ENCODE data around the gene SHC2. TPM values are rescaled to one million over a fixed set of nuclear protein-coding genes. Genes with fewer than 3 reads are reported as not detected.

Gene SHC2
- total RNA-seq, 4 donors from 2014 or later: 31.5 to 72.8 (median 48.8) TPM

DNA sequence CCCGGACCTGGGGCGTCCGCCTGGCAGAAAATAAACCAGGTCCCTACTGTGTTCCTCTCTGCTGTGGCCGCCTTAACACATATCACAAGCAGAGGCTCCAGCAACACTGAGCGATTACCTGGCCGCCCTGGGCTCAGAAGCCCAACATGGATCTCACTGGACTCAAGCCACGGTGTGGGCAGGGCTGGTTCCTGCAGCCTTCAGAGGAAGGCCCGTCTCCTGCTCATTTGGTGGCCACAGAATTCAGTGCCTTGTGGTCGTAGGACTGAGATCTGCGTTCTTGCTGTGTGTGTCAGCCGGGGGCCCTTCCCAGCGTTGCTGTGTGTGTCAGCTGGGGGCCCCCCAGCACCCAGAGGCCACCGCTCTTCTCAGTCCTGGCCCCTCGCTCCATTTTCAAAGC lies 82.1 kb downstream of the SHC2 start:
- no peak overlapping the region for H3K27ac ChIP-seq
- no peaks in the 10 kb centered on the region for H3K27me3 ChIP-seq
- 79 to 90% methylated on average over 10 to 14 of the region's 14 CpGs for WGBS, 2 donors
- peaks cover under 1 to 3% of the 10 kb centered on the region in 2 donors for H3K4me1 ChIP-seq
- H3K4me3 ChIP-seq (replicated peaks in 1 of 3): no peak overlapping the region
- DNase-seq: no peak
- TF ChIP-seq POLR2A (IDR thresholded peaks at IDR 0.05): no peak
- no peak for TF ChIP-seq CTCF (IDR thresholded peaks at IDR 0.05)
- H3K9me3 ChIP-seq: no peaks in the 10 kb centered on the region
- intact Hi-C loops (cut with DNase I): no loop called here
- H3K36me3 ChIP-seq: no peaks in the 10 kb centered on the region

DNA sequence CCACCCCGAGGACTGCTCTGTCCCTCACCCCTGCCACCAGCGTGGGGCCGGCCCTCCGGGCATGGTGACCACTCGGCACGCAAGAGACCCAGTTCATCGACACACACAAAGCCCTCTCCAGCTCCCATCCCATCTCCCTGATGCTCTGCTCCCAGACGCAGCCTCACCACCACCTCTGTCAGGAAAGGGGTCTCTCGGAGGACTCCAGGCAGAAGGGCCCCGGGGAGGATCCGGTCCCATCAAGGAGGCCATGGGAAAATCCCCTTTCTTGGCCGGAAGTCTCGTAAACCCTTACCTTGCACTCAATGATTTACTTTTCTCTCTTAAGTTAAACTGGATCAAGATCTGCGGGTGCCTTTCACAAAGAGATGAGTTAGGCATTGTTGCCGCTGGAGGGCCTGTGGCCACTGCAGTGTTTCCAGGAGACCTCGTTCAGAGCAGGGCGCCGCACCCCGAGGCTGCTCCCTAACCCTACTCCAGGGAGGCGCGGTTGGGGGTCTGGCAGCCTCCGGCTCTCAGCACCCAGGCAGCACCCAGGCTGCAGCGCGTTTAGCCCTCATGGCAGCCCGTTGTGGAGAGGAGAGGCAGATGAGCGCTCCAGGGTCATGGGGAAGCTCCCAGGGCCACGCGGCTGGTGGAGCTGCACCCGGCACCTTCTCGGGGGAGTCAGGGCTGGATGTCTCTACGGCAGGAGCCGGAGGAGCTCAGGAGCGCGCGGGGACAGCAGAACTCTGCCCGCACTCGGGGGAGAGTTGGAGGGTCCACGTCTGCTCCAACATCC lies 82.8 kb downstream of the SHC2 start:
- intact Hi-C loops (cut with DNase I): no loop called here
- no peaks in the 10 kb centered on the region for H3K9me3 ChIP-seq
- WGBS, 2 donors: 61 to 76% methylated on average over 26 to 27 of the region's 38 CpGs
- no peaks in the 10 kb centered on the region for H3K27me3 ChIP-seq
- no peak overlapping the region for H3K27ac ChIP-seq
- no peaks in the 10 kb centered on the region for H3K36me3 ChIP-seq
- no peaks in the 10 kb centered on the region for H3K4me1 ChIP-seq
- no peak for DNase-seq
- H3K4me3 ChIP-seq (replicated peaks in 1 of 3): no peak overlapping the region
- TF ChIP-seq CTCF (IDR thresholded peaks at IDR 0.05) (no peak), POLR2A (IDR thresholded peaks at IDR 0.05) (no peak)

DNA sequence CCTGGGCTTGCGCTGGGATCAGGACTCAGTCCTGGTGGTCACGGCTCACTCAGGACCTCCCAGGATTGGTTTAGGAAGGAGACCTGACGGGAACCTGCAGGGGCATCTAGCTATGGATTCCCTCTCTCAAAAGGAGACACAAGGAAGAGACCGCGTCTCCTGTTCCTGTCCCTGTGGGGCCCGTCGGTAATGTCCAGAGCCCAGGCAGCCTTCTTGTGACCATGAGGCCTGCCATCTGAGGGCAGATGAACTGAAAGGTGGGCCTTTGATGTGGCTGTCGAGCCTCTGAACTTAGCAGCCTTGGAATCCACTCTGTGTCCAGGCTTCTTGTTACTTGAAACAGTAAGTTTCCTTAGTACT lies 84.7 kb downstream of the SHC2 start:
- DNase-seq: no peak
- no peaks in the 10 kb centered on the region for H3K4me1 ChIP-seq
- H3K27me3 ChIP-seq: no peaks in the 10 kb centered on the region
- no peaks in the 10 kb centered on the region for H3K9me3 ChIP-seq
- no peak for TF ChIP-seq CTCF (IDR thresholded peaks at IDR 0.05)
- no peak for TF ChIP-seq POLR2A (IDR thresholded peaks at IDR 0.05)
- intact Hi-C loops (cut with DNase I): no loop called here
- H3K36me3 ChIP-seq: no peaks in the 10 kb centered on the region
- H3K27ac ChIP-seq: no peak overlapping the region
- H3K4me3 ChIP-seq (replicated peaks in 1 of 3): no peak overlapping the region
- 85 to 92% methylated on average over 6 to 8 of the region's 8 CpGs for WGBS, 2 donors

DNA sequence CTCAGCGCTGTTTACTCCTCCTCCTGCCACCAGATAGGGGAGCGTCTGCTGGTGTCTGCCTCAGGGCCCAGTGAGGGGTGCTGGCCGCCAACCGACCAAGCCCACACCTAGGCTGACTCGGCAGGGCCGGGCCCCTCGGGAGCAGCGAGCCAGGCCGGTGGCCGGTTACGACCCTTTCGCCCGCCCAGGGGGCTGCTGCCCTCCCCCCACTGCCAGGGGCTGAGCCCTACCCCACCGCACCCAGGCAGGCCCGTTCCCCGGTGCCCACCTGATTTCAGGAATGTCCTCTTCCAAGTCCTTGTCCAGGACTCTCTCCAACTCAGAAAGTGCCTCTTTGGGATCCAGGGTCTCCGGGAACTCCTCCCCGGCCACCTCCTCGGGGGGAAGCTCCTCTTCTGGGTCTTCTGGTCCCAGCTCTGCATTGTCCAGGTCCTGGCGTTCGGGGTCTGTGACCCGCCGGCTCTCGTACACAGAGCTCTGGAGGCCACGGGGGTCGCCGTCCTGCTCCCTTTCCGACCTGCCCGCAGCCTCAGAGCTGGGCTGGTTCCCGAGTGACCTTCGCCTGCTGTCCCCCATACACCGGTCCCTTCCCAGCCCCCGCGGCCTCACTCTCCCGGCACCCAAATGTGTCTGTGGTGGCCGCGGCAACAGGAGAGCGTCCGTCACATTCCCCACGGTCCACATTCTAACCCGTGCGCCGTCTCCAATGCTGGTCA lies 85.3 kb downstream of the SHC2 start:
- Histone ChIP-seq H3K36me3 (no peaks in the 10 kb centered on the region), H3K27me3 (no peaks in the 10 kb centered on the region), H3K9me3 (no peaks in the 10 kb centered on the region), H3K4me1 (no peaks in the 10 kb centered on the region), H3K4me3 (replicated peaks in 1 of 3) (no peak overlapping the region), H3K27ac (no peak overlapping the region)
- no peak for TF ChIP-seq POLR2A (IDR thresholded peaks at IDR 0.05)
- TF ChIP-seq CTCF (IDR thresholded peaks at IDR 0.05): no peak
- intact Hi-C loops (cut with DNase I): no loop called here
- no peak for DNase-seq
- 80% methylated on average over 37 to 43 of the region's 43 CpGs for WGBS, 2 donors

GRCh38 chr19:374886-375235 lies 86.0 kb downstream of the SHC2 start:
- Histone ChIP-seq H3K27me3 (no peaks in the 10 kb centered on the region), H3K4me1 (no peaks in the 10 kb centered on the region), H3K27ac (no peak overlapping the region), H3K4me3 (replicated peaks in 1 of 3) (no peak overlapping the region), H3K9me3 (no peaks in the 10 kb centered on the region), H3K36me3 (no peaks in the 10 kb centered on the region)
- TF ChIP-seq POLR2A (IDR thresholded peaks at IDR 0.05): no peak
- TF ChIP-seq CTCF (IDR thresholded peaks at IDR 0.05): no peak
- WGBS, 2 donors: 57 to 75% methylated on average over 17 of the region's 17 CpGs
- no peak for DNase-seq
- intact Hi-C loops (cut with DNase I): no loop called here

All from thyroid gland (tissue), 4 donors.